ENCODE data around the gene EIF1. TPM values are rescaled to one million over a fixed set of nuclear protein-coding genes. Genes with fewer than 3 reads are reported as not detected.
"Not testable (repeated sequence)": the region's sequence is repeated elsewhere in the genome, so short reads cannot be mapped to it uniquely, and the experiment has no call there.

EIF1 gene
- total and polyA plus RNA-seq, 2 donors from 2014 or later = 842 to 1,166 TPM

GRCh38 chr17:41681776-41682175, 6.9 kb upstream of the EIF1 start:
- Histone ChIP-seq H3K27ac (ENCODE audit: low read depth in 2 of 2, low read length in 2 of 2) (no peak overlapping the region), H3K4me3 (ENCODE audit: low read length in 3 of 3) (no peak overlapping the region), H3K9me3 (ENCODE audit: control insufficient read depth in 2 of 3, insufficient read depth in 1 of 3, low read length in 3 of 3) (no peaks in the 10 kb centered on the region), H3K4me1 (ENCODE audit: control insufficient read depth in 2 of 3, insufficient read depth in 2 of 3, low read depth in 1 of 3, low read length in 3 of 3) (peaks cover 0 to 7% (median 6%) of the 10 kb centered on the region in 3 donors), H3K9ac (ENCODE audit: low read length in 3 of 3) (no peak overlapping the region), H3K36me3 (ENCODE audit: control insufficient read depth in 2 of 3, insufficient read depth in 3 of 3, low read length in 3 of 3) (no peaks in the 10 kb centered on the region), H3K27me3 (ENCODE audit: control insufficient read depth, insufficient read depth, low read length) (no peaks in the 10 kb centered on the region)
- DNase-seq (peak in 1 of 5 donors; percentile 56), FAIRE-seq (no peak)
- TF ChIP-seq CTCF (IDR thresholded peaks at IDR 0.05; ENCODE audit: borderline replicate concordance, extremely low read depth, insufficient read depth) = no peak
- intact Hi-C loops (cut with DNase I) = no loop called here

DNA sequence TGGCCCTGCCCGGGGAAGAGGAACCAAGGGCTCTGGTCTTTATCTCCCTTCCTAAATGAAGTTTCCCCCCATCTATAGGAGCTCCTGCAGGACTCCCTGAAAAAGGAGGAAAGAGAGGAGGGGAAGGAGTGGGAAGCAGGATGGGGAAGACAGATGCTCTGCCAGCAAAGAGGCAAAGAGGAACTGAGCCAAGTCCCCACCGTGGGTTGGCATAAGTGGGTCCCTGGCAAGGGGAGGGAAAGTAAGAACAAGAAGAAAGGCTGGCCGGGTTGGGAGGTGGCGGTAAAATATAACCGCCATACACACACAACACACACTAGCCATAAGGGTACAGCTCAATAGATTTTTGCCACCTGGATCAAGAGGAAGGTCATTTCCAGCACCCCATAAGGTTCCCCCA, 6.1 kb upstream of the EIF1 start:
- TF ChIP-seq CTCF (IDR thresholded peaks at IDR 0.05; ENCODE audit: borderline replicate concordance, extremely low read depth, insufficient read depth) = no peak
- no peak for FAIRE-seq

DNA sequence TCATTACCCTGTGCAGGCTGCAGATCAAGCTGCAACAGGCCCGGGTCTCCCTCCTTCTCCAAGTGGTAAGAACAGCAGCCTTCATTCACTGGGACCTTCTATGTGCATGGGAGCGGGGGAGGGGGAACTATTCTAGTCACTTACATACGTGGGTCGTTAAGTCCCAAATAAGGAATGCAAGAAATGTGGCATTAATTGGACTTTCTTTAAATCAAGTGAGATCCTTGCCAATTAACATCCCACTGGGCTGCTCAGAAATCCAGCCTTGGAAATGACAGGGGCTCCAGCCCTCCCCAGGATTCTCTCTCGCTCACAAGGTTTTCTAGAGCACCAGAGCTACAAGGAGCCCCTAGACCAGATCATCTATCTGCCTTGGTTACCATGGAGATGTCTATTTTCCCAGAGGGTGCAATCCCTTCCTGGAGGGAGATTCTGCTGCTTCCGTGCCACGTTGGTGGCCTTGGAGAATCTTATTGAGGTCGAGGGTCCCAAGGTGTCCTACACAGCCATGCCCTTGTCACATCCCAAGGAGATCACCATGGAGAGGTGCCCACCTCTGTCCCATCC, 5.2 kb upstream of the EIF1 start:
- H3K27ac ChIP-seq (ENCODE audit: low read depth in 2 of 2, low read length in 2 of 2) = no peak overlapping the region
- FAIRE-seq (no peak), DNase-seq (peak in 1 of 5 donors; percentile 31)
- H3K9me3 ChIP-seq (ENCODE audit: control insufficient read depth in 2 of 3, insufficient read depth in 1 of 3, low read length in 3 of 3) = no peaks in the 10 kb centered on the region
- H3K36me3 ChIP-seq (ENCODE audit: control insufficient read depth in 2 of 3, insufficient read depth in 3 of 3, low read length in 3 of 3) = no peaks in the 10 kb centered on the region
- intact Hi-C loops (cut with DNase I) = no loop called here
- TF ChIP-seq CTCF (IDR thresholded peaks at IDR 0.05; ENCODE audit: borderline replicate concordance, extremely low read depth, insufficient read depth) = no peak
- no peak overlapping the region for H3K9ac ChIP-seq (ENCODE audit: low read length in 3 of 3)
- peaks cover 0 to 3% (median 3%) of the 10 kb centered on the region in 3 donors for H3K4me1 ChIP-seq (ENCODE audit: control insufficient read depth in 2 of 3, insufficient read depth in 2 of 3, low read depth in 1 of 3, low read length in 3 of 3)
- no peaks in the 10 kb centered on the region for H3K27me3 ChIP-seq (ENCODE audit: control insufficient read depth, insufficient read depth, low read length)
- H3K4me3 ChIP-seq (ENCODE audit: low read length in 3 of 3) = no peak overlapping the region

More for the DNA sequence above, 6.1 kb upstream of the EIF1 start:
- Histone ChIP-seq H3K27me3 (ENCODE audit: control insufficient read depth, insufficient read depth, low read length) (no peaks in the 10 kb centered on the region), H3K9ac (ENCODE audit: low read length in 3 of 3) (no peak overlapping the region), H3K9me3 (ENCODE audit: control insufficient read depth in 2 of 3, insufficient read depth in 1 of 3, low read length in 3 of 3) (no peaks in the 10 kb centered on the region), H3K36me3 (ENCODE audit: control insufficient read depth in 2 of 3, insufficient read depth in 3 of 3, low read length in 3 of 3) (no peaks in the 10 kb centered on the region), H3K4me3 (ENCODE audit: low read length in 3 of 3) (no peak overlapping the region), H3K4me1 (ENCODE audit: control insufficient read depth in 2 of 3, insufficient read depth in 2 of 3, low read depth in 1 of 3, low read length in 3 of 3) (peaks cover 0 to 7% (median 3%) of the 10 kb centered on the region in 3 donors), H3K27ac (ENCODE audit: low read depth in 2 of 2, low read length in 2 of 2) (no peak overlapping the region)
- intact Hi-C loops (cut with DNase I) = no loop called here
- no peak for DNase-seq

DNA sequence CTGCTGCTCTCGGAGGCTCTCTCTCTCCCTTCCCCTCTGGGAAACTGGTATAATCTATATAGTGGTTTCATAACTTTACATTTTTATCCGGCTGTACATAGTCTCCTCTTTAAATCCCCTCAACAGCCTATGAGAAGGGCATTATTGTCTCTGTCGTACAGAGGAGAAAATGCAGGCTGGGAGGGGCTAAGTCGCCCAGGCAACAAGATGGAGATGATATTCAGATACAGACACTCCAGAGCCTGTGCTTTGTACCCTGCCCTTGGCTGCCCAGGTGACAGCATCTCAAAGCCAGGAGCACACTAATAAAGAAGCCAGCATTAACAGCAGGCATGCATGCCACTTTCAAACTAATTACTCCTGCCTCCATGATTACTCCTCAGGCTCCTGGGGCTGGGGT, 4.7 kb upstream of the EIF1 start:
- no peak for TF ChIP-seq CTCF (IDR thresholded peaks at IDR 0.05; ENCODE audit: borderline replicate concordance, extremely low read depth, insufficient read depth)
- H3K27ac ChIP-seq (ENCODE audit: low read depth in 2 of 2, low read length in 2 of 2) = no peak overlapping the region
- H3K4me3 ChIP-seq (ENCODE audit: low read length in 3 of 3) = no peak overlapping the region
- DNase-seq (no peak), FAIRE-seq (no peak)
- intact Hi-C loops (cut with DNase I) = no loop called here
- no peak overlapping the region for H3K9ac ChIP-seq (ENCODE audit: low read length in 3 of 3)
- no peaks in the 10 kb centered on the region for H3K27me3 ChIP-seq (ENCODE audit: control insufficient read depth, insufficient read depth, low read length)
- H3K9me3 ChIP-seq (ENCODE audit: control insufficient read depth in 2 of 3, insufficient read depth in 1 of 3, low read length in 3 of 3) = no peaks in the 10 kb centered on the region
- no peaks in the 10 kb centered on the region for H3K36me3 ChIP-seq (ENCODE audit: control insufficient read depth in 2 of 3, insufficient read depth in 3 of 3, low read length in 3 of 3)
- peaks cover 0 to 3% (median 0%) of the 10 kb centered on the region in 3 donors for H3K4me1 ChIP-seq (ENCODE audit: control insufficient read depth in 2 of 3, insufficient read depth in 2 of 3, low read depth in 1 of 3, low read length in 3 of 3)

DNA sequence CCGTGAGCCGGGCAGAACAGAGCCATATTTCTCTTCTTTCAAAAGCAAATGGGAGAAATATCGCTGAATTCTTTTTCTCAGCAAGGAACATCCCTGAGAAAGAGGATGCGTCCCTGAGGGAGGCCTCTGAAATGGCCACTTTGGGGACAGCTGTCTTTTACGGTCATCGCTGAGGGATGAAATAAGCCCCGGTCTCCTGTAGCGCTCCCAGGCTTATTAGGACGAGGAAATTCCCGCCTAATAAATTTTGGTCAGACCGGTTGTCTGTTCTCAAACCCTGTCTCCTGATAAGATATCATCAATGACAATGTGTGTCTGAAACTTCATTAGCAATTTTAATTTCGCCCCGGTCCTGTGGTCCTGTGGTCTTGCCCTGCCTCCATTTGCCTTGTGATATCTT, 2.9 kb upstream of the EIF1 start:
- Histone ChIP-seq H3K36me3 (ENCODE audit: control insufficient read depth in 2 of 3, insufficient read depth in 3 of 3, low read length in 3 of 3) (peaks cover 10 to 15% (median 12%) of the 10 kb centered on the region in 3 donors), H3K4me1 (ENCODE audit: control insufficient read depth in 2 of 3, insufficient read depth in 2 of 3, low read depth in 1 of 3, low read length in 3 of 3) (peaks cover 4 to 11% (median 9%) of the 10 kb centered on the region in 3 donors)
- H3K9ac ChIP-seq (ENCODE audit: low read length in 3 of 3); H3K27me3 ChIP-seq (ENCODE audit: control insufficient read depth, insufficient read depth, low read length); H3K4me3 ChIP-seq (ENCODE audit: low read length in 3 of 3); FAIRE-seq; H3K27ac ChIP-seq (ENCODE audit: low read depth in 2 of 2, low read length in 2 of 2); H3K9me3 ChIP-seq (ENCODE audit: control insufficient read depth in 2 of 3, insufficient read depth in 1 of 3, low read length in 3 of 3); DNase-seq; intact Hi-C loops (cut with DNase I): not testable (repeated sequence)
